NB4 (cell line): ENCODE results near the gene EML3.

Experiments
- CTCF ChIP-seq: IDR thresholded peaks from one replicate; pipeline ENCODE4 v1.5.1; 2012; ENCODE audit warnings: low read depth, low read length
- POLR2A ChIP-seq: IDR thresholded peaks from 2 replicates; pipeline ENCODE4 v1.6.1; 2011; ENCODE audit warnings: mild to moderate bottlenecking; ENCODE audit not compliant: insufficient read length; ENCODE audit errors: extremely low read depth
- TF ChIP-seq, protein P1 (sequence below): IDR thresholded peaks from 2 replicates; pipeline ENCODE4 v1.6.1; 2011; ENCODE audit warnings: low read depth, low read length

DNA sequence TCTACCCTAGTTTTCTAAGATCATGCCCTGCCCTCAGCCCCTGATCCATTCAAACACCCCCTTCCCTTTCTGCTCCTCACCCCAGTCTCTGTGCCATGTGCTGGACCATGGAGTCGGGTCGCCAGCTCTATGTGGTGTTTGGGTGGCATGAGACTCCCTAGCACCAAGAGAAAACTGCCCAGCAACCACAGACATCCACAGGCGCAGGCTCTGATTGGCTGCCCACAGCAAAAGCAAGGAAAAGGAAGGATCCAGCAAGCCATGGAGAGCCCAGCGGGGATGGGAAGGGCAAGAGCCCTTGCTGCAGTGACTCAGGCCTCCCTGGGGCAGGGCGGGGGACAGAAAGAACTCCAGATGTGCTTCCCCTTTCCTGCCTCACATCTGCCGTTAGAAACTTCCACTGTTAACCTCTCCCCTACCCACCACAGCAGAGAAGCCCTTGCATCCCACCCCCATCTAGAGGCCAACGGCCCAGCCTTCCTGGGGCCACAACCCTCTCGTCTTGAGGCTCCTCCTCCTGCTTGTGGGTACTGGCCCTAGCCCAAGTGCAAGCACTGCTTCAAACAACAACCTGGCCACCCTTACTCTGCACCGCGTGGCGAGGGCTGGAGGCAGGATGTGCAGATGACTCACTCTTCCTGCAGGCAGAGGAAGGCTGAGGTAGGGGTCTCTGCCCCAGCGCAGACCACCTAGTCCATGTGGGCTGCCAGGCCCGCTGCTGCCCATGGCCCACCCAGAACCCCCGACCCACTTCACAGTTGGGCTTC is 56.3 kb downstream of the EML3 start:
- TF ChIP-seq POLR2A (peak; percentile 19), CTCF (no peak)
- TF ChIP-seq, protein P1, sequence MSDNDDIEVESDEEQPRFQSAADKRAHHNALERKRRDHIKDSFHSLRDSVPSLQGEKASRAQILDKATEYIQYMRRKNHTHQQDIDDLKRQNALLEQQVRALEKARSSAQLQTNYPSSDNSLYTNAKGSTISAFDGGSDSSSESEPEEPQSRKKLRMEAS = peak; percentile 97
